IPS DF 6.9 (cell line): Measurements from ENCODE around the gene NEAT1.

ENCODE experiments used
- DNase-seq: peaks from one replicate; pipeline ENCODE4 v3.0.0-alpha.2; 2013; ENCODE audit warnings: low read depth, low spot score
- H3K27ac ChIP-seq: one replicate; pipeline ENCODE4 v1.5.1; 2013; ENCODE audit warnings: low read length, control low read depth
- H3K27me3 ChIP-seq: 2 replicates; pipeline ENCODE4 v1.6.1; 2013; ENCODE audit warnings: mild to moderate bottlenecking, low read length; ENCODE audit not compliant: control insufficient read depth, insufficient read depth
- H3K36me3 ChIP-seq: 2 replicates; pipeline ENCODE4 v1.6.1; 2013; ENCODE audit warnings: low read length; ENCODE audit not compliant: control insufficient read depth, insufficient read depth
- H3K4me1 ChIP-seq: 2 replicates; pipeline ENCODE4 v1.6.1; 2013; ENCODE audit warnings: low read length; ENCODE audit not compliant: control insufficient read depth, insufficient read depth
- H3K4me3 ChIP-seq: 2 replicates; pipeline ENCODE4 v1.5.1; 2013; ENCODE audit warnings: mild to moderate bottlenecking, low read length
- H3K9me3 ChIP-seq: 2 replicates; pipeline ENCODE4 v1.6.1; 2013; ENCODE audit warnings: low read length, inconsistent platforms; ENCODE audit not compliant: control insufficient read depth, insufficient read depth
- WGBS: extraction: QIAGEN DNeasy Blood & Tissue Kit; methylation state at CpG from one replicate; pipeline ENCODE4 v1.1.7; 2013; ENCODE audit warnings: mixed read lengths, missing lambda C conversion rate; ENCODE audit not compliant: insufficient read length, insufficient coverage; 5-methylcytosine and 5-hydroxymethylcytosine counted together

NEAT1 gene

GRCh38 chr11:65436412-65437032, 13.9 kb downstream of the NEAT1 start:
- Histone ChIP-seq H3K27me3 (no peaks in the 10 kb centered on the region), H3K4me1 (no peaks in the 10 kb centered on the region), H3K27ac (no peak overlapping the region), H3K36me3 (no peaks in the 10 kb centered on the region), H3K4me3 (no peak overlapping the region), H3K9me3 (no peaks in the 10 kb centered on the region)
- WGBS = no CpG with 5 or more reads among the region's 5 CpGs
- DNase-seq = no peak

GRCh38 chr11:65437436-65438227, 15.0 kb downstream of the NEAT1 start:
- no CpG with 5 or more reads among the region's 14 CpGs for WGBS
- DNase-seq = no peak
- H3K4me3 ChIP-seq = no peak overlapping the region
- no peaks in the 10 kb centered on the region for H3K27me3 ChIP-seq
- H3K27ac ChIP-seq = no peak overlapping the region
- H3K36me3 ChIP-seq = no peaks in the 10 kb centered on the region
- no peaks in the 10 kb centered on the region for H3K9me3 ChIP-seq
- no peaks in the 10 kb centered on the region; the same call in 1 of the 2 replicates for H3K4me1 ChIP-seq

GRCh38 chr11:65438257-65439151, 15.9 kb downstream of the NEAT1 start:
- whole genome bisulfite sequencing = no CpG with 5 or more reads among the region's 9 CpGs
- Histone ChIP-seq H3K9me3 (no peaks in the 10 kb centered on the region), H3K4me3 (no peak overlapping the region), H3K4me1 (no peaks in the 10 kb centered on the region; the same call in 1 of the 2 replicates), H3K27me3 (no peaks in the 10 kb centered on the region), H3K36me3 (no peaks in the 10 kb centered on the region), H3K27ac (no peak overlapping the region)
- no peak for DNase-seq

GRCh38 chr11:65439331-65440181, 17.0 kb downstream of the NEAT1 start:
- no peaks in the 10 kb centered on the region; the same call in 1 of the 2 replicates for H3K4me1 ChIP-seq
- no peak overlapping the region for H3K4me3 ChIP-seq
- H3K36me3 ChIP-seq = no peaks in the 10 kb centered on the region
- DNase-seq = no peak
- no peaks in the 10 kb centered on the region for H3K9me3 ChIP-seq
- no peak overlapping the region for H3K27ac ChIP-seq
- no peaks in the 10 kb centered on the region for H3K27me3 ChIP-seq
- WGBS = no CpG with 5 or more reads among the region's 7 CpGs

GRCh38 chr11:65440831-65441499, 18.4 kb downstream of the NEAT1 start:
- Histone ChIP-seq H3K4me3 (no peak overlapping the region), H3K27me3 (no peaks in the 10 kb centered on the region), H3K9me3 (no peaks in the 10 kb centered on the region), H3K36me3 (no peaks in the 10 kb centered on the region), H3K27ac (no peak overlapping the region), H3K4me1 (no peaks in the 10 kb centered on the region; the same call in 1 of the 2 replicates)
- DNase-seq = no peak
- WGBS = no CpG with 5 or more reads among the region's 8 CpGs

GRCh38 chr11:65442842-65443331, 20.3 kb downstream of the NEAT1 start:
- H3K27ac ChIP-seq = no peak overlapping the region
- WGBS = no CpG with 5 or more reads among the region's 9 CpGs
- H3K4me3 ChIP-seq = no peak overlapping the region
- no peak for DNase-seq
- no peaks in the 10 kb centered on the region; the same call in 1 of the 2 replicates for H3K4me1 ChIP-seq
- H3K27me3 ChIP-seq = no peaks in the 10 kb centered on the region
- H3K9me3 ChIP-seq = no peaks in the 10 kb centered on the region
- no peaks in the 10 kb centered on the region for H3K36me3 ChIP-seq

- Histone ChIP-seq H3K9me3 (no peaks in the 10 kb centered on the region), H3K36me3 (no peaks in the 10 kb centered on the region), H3K27me3 (no peaks in the 10 kb centered on the region), H3K27ac (no peak overlapping the region), H3K4me3 (no peak overlapping the region), H3K4me1 (no peaks in the 10 kb centered on the region; the same call in 1 of the 2 replicates)
- no peak for DNase-seq
- WGBS = no CpG with 5 or more reads among the region's 14 CpGs
Measured at GRCh38 chr11:65444314-65445051, 21.9 kb downstream of the NEAT1 start.

GRCh38 chr11:65445101-65445603, 22.6 kb downstream of the NEAT1 start:
- Histone ChIP-seq H3K9me3 (no peaks in the 10 kb centered on the region), H3K27me3 (no peaks in the 10 kb centered on the region), H3K4me1 (no peaks in the 10 kb centered on the region; the same call in 1 of the 2 replicates), H3K36me3 (no peaks in the 10 kb centered on the region), H3K27ac (no peak overlapping the region), H3K4me3 (no peak overlapping the region)
- no CpG with 5 or more reads among the region's 15 CpGs for WGBS
- no peak for DNase-seq
